ENCODE results near the gene FAM32A.

DNA sequence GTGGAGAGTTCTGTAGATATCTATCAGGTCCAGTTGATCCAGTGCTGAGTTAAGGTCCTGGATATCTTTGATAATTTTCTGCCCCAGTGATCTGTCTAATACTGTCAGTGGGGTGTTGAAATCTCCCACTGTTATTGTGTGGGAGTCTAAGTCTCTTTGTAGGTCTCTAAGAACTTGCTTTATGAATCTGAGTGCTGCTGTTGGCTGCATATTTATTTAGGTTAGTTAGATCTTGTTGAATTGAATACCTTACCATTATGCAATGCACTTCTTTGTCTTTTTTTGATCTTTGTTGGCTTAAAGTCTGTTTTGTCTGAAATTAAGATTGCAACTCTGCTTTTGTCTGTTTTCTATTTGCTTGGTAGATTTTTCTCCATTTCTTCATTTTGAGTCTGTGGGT, 27.9 kb downstream of the FAM32A start:
- TF ChIP-seq, protein P1, sequence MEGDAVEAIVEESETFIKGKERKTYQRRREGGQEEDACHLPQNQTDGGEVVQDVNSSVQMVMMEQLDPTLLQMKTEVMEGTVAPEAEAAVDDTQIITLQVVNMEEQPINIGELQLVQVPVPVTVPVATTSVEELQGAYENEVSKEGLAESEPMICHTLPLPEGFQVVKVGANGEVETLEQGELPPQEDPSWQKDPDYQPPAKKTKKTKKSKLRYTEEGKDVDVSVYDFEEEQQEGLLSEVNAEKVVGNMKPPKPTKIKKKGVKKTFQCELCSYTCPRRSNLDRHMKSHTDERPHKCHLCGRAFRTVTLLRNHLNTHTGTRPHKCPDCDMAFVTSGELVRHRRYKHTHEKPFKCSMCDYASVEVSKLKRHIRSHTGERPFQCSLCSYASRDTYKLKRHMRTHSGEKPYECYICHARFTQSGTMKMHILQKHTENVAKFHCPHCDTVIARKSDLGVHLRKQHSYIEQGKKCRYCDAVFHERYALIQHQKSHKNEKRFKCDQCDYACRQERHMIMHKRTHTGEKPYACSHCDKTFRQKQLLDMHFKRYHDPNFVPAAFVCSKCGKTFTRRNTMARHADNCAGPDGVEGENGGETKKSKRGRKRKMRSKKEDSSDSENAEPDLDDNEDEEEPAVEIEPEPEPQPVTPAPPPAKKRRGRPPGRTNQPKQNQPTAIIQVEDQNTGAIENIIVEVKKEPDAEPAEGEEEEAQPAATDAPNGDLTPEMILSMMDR (IDR thresholded peaks at IDR 0.05; ENCODE audit: low read depth, low read length): no peak
- no peak for TF ChIP-seq EZH2phosphoT487 (IDR thresholded peaks at IDR 0.05; ENCODE audit: low read depth)
